DOHH2 (cell line): ENCODE data around the gene NHERF2.

Experiments used
- H3F3A ChIP-seq: fragments of 200-600 bp; sonication (generic), shearing (Covaris generic); 2 replicates; pipeline ENCODE4 v1.6.0; 2016; ENCODE audit warnings: antibody characterized with exemption, mild to moderate bottlenecking; ENCODE audit not compliant: control insufficient read depth, insufficient read depth
- H3K27ac ChIP-seq: fragments of 200-600 bp; sonication (generic); 2 replicates; pipeline ENCODE4 v1.5.1; 2014; ENCODE audit warnings: low read depth, mild to moderate bottlenecking, low read length, moderate library complexity
- H3K27me3 ChIP-seq: fragments of 200-600 bp; sonication (generic); 2 replicates; pipeline ENCODE4 v1.6.1; 2014; ENCODE audit warnings: mild to moderate bottlenecking, low read length, mixed read lengths; ENCODE audit not compliant: control insufficient read depth
- H3K36me3 ChIP-seq: fragments of 200-600 bp; sonication (generic); 2 replicates; pipeline ENCODE4 v1.6.1; 2014; ENCODE audit warnings: mild to moderate bottlenecking, low read length, moderate library complexity, mixed read lengths; ENCODE audit not compliant: control insufficient read depth
- H3K4me1 ChIP-seq: fragments of 200-600 bp; sonication (generic); 2 replicates; pipeline ENCODE4 v1.6.1; 2014; ENCODE audit warnings: mild to moderate bottlenecking, low read length, mixed read lengths; ENCODE audit not compliant: control insufficient read depth
- H3K4me2 ChIP-seq: fragments of 200-600 bp; sonication (generic); 2 replicates; pipeline ENCODE4 v1.6.0; 2014; ENCODE audit warnings: mild to moderate bottlenecking, low read length, moderate library complexity
- H3K4me3 ChIP-seq: fragments of 200-600 bp; sonication (generic); 2 replicates; pipeline ENCODE4 v1.5.1; 2014; ENCODE audit warnings: mild to moderate bottlenecking, low read length, mixed read lengths
- H3K79me2 ChIP-seq: fragments of 200-600 bp; sonication (generic); 2 replicates; pipeline ENCODE4 v1.6.1; 2014; ENCODE audit warnings: mild to moderate bottlenecking, low read length, mixed read lengths; ENCODE audit not compliant: control insufficient read depth
- H3K9me2 ChIP-seq: fragments of 200-600 bp; sonication (generic); replicated peaks from 2 replicates; pipeline ENCODE4 v1.6.1; 2014; ENCODE audit warnings: mild to moderate bottlenecking, low read length, mixed read lengths; ENCODE audit not compliant: control insufficient read depth
- H3K9me3 ChIP-seq: fragments of 200-600 bp; sonication (generic); 2 replicates; pipeline ENCODE4 v1.6.1; 2014; ENCODE audit warnings: antibody characterized with exemption, low read length, mixed read lengths; ENCODE audit not compliant: control insufficient read depth, insufficient read depth
- H4K20me1 ChIP-seq: fragments of 200-600 bp; sonication (generic); 2 replicates; pipeline ENCODE4 v1.6.0; 2014; ENCODE audit warnings: low read depth, mild to moderate bottlenecking, antibody characterized with exemption, low read length, moderate library complexity; ENCODE audit not compliant: control insufficient read depth, insufficient read depth
- CTCF ChIP-seq: fragments of 200-600 bp; sonication (generic); IDR thresholded peaks from one replicate; pipeline ENCODE4 v1.5.1; 2014; ENCODE audit warnings: antibody characterized with exemption, mild to moderate bottlenecking, low read depth, low read length; ENCODE audit not compliant: poor library complexity, severe bottlenecking
- EZH2phosphoT487 ChIP-seq: fragments of 200-600 bp; sonication (generic); IDR thresholded peaks from 2 replicates; pipeline ENCODE4 v1.6.1; 2017; ENCODE audit warnings: borderline replicate concordance, mild to moderate bottlenecking, antibody characterized with exemption, low read length, moderate library complexity, mixed read lengths

The NHERF2 gene

GRCh38 chr16:2045965-2046892, 19.5 kb downstream of the NHERF2 start:
- peak overlapping the region; percentile 100 for H3K4me2 ChIP-seq
- peak overlapping the region; percentile 96 for H3K4me3 ChIP-seq
- H3K79me2 ChIP-seq = peaks cover 28% of the 10 kb centered on the region
- no peaks in the 10 kb centered on the region for H3K9me3 ChIP-seq
- H3K27ac ChIP-seq = no peak overlapping the region
- H3F3A ChIP-seq = no peaks in the 10 kb centered on the region
- H3K36me3 ChIP-seq = peaks cover 11% of the 10 kb centered on the region
- H3K4me1 ChIP-seq = peaks cover 30% of the 10 kb centered on the region
- no peaks in the 10 kb centered on the region for H4K20me1 ChIP-seq
- TF ChIP-seq EZH2phosphoT487 = no peak
- TF ChIP-seq CTCF = no peak
- H3K27me3 ChIP-seq = no peaks in the 10 kb centered on the region
- H3K9me2 ChIP-seq = no peaks in the 10 kb centered on the region

- H3F3A ChIP-seq = no peaks in the 10 kb centered on the region
- H3K4me1 ChIP-seq = peaks cover 30% of the 10 kb centered on the region
- H3K9me2 ChIP-seq = no peaks in the 10 kb centered on the region
- H3K9me3 ChIP-seq = no peaks in the 10 kb centered on the region
- no peaks in the 10 kb centered on the region for H3K27me3 ChIP-seq
- no peaks in the 10 kb centered on the region for H4K20me1 ChIP-seq
- H3K36me3 ChIP-seq = peaks cover 15% of the 10 kb centered on the region
- H3K4me3 ChIP-seq = peak overlapping the region; percentile 96
- no peak overlapping the region for H3K27ac ChIP-seq
- TF ChIP-seq EZH2phosphoT487 (no peak), CTCF (no peak)
- H3K79me2 ChIP-seq = peaks cover 28% of the 10 kb centered on the region
- H3K4me2 ChIP-seq = peak overlapping the region; percentile 100
These were observed 20.2 kb downstream of the NHERF2 start for GRCh38 chr16:2046893-2047329.

DNA sequence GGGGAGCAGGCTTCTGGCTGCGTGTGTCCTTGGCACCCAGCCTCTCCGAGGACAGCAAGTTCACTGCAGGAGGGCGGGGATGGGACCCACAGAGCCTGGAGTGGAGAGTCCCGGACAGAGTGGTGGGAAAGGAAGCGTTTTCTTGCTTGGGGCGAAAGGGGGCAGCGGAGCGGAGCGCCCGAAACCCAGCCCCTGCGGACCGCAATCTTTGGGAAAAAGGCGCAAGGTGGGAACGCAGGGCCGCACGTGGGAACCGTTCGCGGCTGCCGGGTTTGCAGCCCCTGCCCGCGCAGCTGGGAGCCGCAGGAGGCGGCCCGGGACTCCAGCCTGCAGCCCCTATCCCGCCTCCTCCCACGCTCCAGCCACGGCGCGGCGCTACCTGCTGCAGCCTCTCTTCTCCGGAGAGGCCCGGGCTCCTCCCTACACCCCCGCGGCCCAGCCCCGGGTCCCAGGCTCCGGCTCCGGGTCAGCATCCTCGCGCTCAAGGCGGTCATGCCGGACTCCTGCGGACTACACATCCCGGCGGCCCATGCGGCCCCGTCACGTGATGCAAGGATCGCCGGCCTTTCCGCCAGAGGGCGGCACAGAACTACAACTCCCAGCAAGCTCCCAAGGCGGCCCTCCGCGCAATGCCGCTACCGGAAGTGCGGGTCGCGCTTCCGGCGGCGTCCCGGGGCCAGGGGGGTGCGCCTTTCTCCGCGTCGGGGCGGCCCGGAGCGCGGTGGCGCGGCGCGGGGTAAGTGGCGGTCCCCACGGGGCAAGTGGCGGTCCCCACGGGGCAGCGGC, 20.8 kb downstream of the NHERF2 start, which contains the start of the genes NTHL1 and TSC2:
Gene NTHL1, minus strand, starts transcription at position 505 of the 786 bp plus-strand sequence. Its CDS starts 11 bp downstream, at position 494.
Gene TSC2, plus strand, starts transcription at position 656 of the 786 bp plus-strand sequence. CDS start 631 bp downstream, outside the sequence.
- Histone ChIP-seq H3K4me3 (peak within 1 kb of the TSS; percentile 96), H4K20me1 (no peaks in the 10 kb centered on the region), H3K9me2 (no peaks in the 10 kb centered on the region), H3K27ac (no peak within 1 kb of the TSS), H3K4me2 (peak within 1 kb of the TSS; percentile 100), H3K36me3 (peaks cover 15% of the 10 kb centered on the region), H3F3A (no peaks in the 10 kb centered on the region), H3K79me2 (peaks cover 28% of the 10 kb centered on the region), H3K27me3 (no peaks in the 10 kb centered on the region), H3K9me3 (no peaks in the 10 kb centered on the region), H3K4me1 (peaks cover 30% of the 10 kb centered on the region)
- TF ChIP-seq CTCF (no peak), EZH2phosphoT487 (no peak)
